Mammary epithelial cell (primary cell): ENCODE results near the gene NECAB3.

Experiments used
- EZH2 ChIP-seq: IDR thresholded peaks from 2 replicates; pipeline ENCODE4 v1.6.1; 2012; ENCODE audit warnings: low read length, inconsistent platforms, borderline replicate concordance
- TF ChIP-seq, protein P1 (sequence below), 2 donors: IDR thresholded peaks in 1 of 2; conservative IDR thresholded peaks in 1 of 2; 2 replicates each; pipeline ENCODE4 v1.5.1; 2011 to 2012; ENCODE audit warnings: inconsistent platforms in 2 of 2, low read length in 2 of 2, mild to moderate bottlenecking in 2 of 2, control low read depth in 1 of 2, low read depth in 1 of 2; ENCODE audit not compliant: insufficient read depth in 1 of 2; ENCODE audit errors: extremely low read depth in 1 of 2

DNA sequence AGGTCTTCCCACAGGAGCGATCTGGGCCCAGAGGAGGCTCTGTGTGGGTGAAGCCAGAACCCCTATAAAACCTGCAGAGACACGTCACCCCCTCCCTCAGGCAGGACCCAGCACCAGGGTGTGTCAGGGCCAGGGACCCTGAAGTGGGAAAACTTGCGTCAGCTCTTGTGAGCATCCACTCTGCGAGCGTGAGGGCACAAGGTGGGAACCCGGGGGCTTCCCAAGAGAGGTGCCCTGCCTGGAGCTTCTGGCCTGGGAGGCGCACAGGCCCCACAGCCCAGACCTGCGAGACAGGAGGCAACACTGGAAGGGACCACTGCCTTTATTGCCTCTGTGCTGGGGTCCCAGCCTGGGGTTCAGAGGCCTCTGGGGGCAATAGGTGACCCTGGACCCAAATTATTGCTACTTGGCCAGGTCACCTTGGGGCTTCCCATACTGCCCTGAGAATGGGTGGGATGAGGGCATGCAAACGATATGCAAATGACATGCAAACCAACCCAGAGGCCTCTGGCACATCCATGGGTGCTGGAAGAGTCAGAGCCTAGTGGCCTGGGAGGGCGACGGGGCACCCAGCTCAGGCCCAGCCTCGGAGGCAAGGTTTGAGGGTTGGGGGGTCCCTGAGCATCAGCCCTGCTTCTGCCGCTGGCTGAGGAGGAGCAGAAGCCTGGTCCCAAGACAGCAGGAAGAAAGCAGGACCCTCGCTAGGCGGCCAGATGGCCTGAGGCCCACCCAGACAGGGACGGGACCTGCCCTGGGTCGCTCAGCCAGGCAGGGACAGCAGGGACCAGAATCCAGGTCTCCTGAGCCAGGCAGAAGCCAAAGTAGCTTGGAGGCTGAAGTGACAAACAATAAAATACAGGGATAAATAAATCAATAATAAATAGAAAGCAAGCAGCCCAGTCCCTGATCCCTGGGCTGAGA lies 17.2 kb downstream of the NECAB3 start:
- TF ChIP-seq, protein P1, sequence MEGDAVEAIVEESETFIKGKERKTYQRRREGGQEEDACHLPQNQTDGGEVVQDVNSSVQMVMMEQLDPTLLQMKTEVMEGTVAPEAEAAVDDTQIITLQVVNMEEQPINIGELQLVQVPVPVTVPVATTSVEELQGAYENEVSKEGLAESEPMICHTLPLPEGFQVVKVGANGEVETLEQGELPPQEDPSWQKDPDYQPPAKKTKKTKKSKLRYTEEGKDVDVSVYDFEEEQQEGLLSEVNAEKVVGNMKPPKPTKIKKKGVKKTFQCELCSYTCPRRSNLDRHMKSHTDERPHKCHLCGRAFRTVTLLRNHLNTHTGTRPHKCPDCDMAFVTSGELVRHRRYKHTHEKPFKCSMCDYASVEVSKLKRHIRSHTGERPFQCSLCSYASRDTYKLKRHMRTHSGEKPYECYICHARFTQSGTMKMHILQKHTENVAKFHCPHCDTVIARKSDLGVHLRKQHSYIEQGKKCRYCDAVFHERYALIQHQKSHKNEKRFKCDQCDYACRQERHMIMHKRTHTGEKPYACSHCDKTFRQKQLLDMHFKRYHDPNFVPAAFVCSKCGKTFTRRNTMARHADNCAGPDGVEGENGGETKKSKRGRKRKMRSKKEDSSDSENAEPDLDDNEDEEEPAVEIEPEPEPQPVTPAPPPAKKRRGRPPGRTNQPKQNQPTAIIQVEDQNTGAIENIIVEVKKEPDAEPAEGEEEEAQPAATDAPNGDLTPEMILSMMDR (conservative IDR thresholded peaks at IDR 0.05 in 1 of 2, IDR thresholded peaks at IDR 0.05 in 1 of 2; ENCODE audit: extremely low read depth in 1 of 2, insufficient read depth in 1 of 2, low read depth in 1 of 2, low read length in 2 of 2), result no peak
- no peak for TF ChIP-seq EZH2
